ENCODE measurements around the gene KLHL30. TPM values are rescaled to one million over a fixed set of nuclear protein-coding genes. Genes with fewer than 3 reads are reported as not detected.

Gene KLHL30
- total RNA-seq, 2 donors from 2014 or later = not detected

DNA sequence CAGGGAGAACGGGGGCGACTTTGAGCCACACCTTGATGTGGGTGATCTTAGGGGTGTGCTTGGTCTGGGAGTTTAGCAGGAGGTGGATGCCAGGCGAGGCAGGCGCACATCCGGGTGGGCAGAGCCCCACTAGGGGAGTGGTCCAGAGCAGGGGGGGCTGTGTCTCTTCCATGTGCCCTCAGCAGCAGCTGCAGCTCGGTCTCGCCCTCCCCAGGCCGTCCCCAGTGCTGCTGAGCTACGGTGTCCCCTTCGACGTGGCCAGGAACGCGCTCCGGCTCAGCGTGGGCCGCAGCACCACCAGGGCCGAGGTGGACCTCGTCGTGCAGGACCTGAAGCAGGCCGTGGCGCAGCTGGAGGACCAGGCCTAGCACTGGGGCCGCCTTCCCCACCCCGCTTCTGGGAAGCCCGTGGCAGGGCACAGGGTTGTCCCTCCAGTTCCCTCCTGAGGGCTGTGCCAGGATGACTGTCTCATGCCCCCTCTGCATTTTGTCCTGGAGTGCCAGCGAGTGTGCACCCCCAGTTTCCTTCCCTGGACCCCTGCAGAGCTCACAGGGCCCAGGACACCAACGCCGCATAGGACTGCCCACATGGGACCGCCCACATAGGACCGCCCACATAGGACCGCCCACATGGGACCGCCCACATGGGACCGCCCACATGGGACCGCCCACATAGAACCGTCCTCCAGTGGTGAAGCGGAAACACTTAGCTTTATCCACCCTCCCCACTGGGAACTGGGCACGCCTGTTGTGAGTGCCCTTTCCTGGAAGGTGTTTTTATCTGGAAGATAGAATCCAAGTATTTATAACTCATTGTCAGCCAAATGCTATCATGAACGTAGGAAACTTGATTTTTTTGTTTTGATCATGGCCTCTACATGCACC, 40.2 kb upstream of the KLHL30 start:
- Mint-ChIP-seq H3K4me1 (peaks cover 4% of the 10 kb centered on the region), H3K27ac (no peak overlapping the region), H3K9me3 (no peaks in the 10 kb centered on the region), H3K4me3 (no peak overlapping the region), H3K36me3 (ENCODE audit: low read depth) (no peaks in the 10 kb centered on the region), H3K27me3 (ENCODE audit: insufficient read depth) (no peaks in the 10 kb centered on the region)
- TF ChIP-seq, protein P1, sequence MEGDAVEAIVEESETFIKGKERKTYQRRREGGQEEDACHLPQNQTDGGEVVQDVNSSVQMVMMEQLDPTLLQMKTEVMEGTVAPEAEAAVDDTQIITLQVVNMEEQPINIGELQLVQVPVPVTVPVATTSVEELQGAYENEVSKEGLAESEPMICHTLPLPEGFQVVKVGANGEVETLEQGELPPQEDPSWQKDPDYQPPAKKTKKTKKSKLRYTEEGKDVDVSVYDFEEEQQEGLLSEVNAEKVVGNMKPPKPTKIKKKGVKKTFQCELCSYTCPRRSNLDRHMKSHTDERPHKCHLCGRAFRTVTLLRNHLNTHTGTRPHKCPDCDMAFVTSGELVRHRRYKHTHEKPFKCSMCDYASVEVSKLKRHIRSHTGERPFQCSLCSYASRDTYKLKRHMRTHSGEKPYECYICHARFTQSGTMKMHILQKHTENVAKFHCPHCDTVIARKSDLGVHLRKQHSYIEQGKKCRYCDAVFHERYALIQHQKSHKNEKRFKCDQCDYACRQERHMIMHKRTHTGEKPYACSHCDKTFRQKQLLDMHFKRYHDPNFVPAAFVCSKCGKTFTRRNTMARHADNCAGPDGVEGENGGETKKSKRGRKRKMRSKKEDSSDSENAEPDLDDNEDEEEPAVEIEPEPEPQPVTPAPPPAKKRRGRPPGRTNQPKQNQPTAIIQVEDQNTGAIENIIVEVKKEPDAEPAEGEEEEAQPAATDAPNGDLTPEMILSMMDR (conservative IDR thresholded peaks at IDR 0.05) = no peak
- Histone ChIP-seq H3K36me3 (ENCODE audit: control insufficient read depth, insufficient read depth, low read length) (no peaks in the 10 kb centered on the region), H3K9ac (ENCODE audit: extremely low read depth, low read length, poor library complexity, severe bottlenecking) (no peak overlapping the region), H3K27me3 (ENCODE audit: control insufficient read depth, insufficient read depth, low read length, poor library complexity, severe bottlenecking) (no peaks in the 10 kb centered on the region), H3K4me3 (ENCODE audit: low read length) (no peak overlapping the region), H3K4me1 (ENCODE audit: control insufficient read depth, insufficient read depth, low read length) (no peaks in the 10 kb centered on the region), H3K27ac (ENCODE audit: low read depth, low read length) (no peak overlapping the region), H3K9me3 (ENCODE audit: control insufficient read depth, low read length) (no peaks in the 10 kb centered on the region)
- peak; percentile 94 for DNase-seq
- 84 to 93% methylated on average over 24 to 37 of the region's 37 CpGs for WGBS, 2 experiments (ENCODE audit: insufficient coverage in 1 of 2, insufficient read length in 1 of 2)

DNA sequence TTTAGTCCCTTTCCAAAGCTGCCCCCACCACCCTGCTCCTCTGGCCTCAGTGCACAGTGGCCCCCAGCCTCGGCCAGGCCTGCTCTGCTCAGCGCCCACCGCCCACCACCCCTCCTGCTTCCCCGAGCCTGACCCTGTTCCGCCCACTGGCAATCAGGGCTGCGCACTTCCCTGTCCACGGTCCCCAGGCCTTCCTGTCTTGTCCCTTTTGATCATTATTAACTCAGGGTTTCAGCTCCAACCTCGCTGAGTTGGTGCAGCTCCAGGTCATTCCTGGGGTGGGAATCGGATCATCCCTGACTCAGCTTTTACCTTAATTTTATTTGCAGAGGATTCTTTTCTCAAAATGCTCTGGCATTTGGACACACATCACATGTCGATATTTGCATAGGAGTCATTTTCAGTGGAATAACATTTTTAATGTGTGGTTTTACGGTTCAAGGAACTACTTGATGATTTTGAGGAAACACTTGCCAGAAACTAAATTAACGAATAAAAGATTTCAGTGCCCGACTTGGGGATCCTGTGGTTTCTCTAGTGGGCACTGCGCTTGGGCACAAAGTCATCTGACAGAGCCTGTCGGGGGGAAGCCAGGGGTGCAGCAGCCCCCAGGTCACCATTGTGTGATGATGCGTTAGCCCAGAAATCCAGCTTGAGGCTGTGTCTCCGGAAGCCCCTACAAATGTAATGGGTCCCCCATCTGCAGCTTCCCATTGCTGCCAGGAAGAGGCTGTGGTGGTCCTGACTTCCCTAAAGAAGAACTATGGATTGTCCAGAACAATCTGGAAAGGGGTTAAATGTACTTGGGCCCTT, 39.4 kb upstream of the KLHL30 start:
- Histone ChIP-seq H3K9ac (ENCODE audit: extremely low read depth, low read length, poor library complexity, severe bottlenecking) (no peak overlapping the region), H3K27ac (ENCODE audit: low read depth, low read length) (no peak overlapping the region), H3K4me1 (ENCODE audit: control insufficient read depth, insufficient read depth, low read length) (no peaks in the 10 kb centered on the region), H3K4me3 (ENCODE audit: low read length) (no peak overlapping the region), H3K9me3 (ENCODE audit: control insufficient read depth, low read length) (no peaks in the 10 kb centered on the region), H3K27me3 (ENCODE audit: control insufficient read depth, insufficient read depth, low read length, poor library complexity, severe bottlenecking) (no peaks in the 10 kb centered on the region), H3K36me3 (ENCODE audit: control insufficient read depth, insufficient read depth, low read length) (no peaks in the 10 kb centered on the region)
- TF ChIP-seq, protein P1 (conservative IDR thresholded peaks at IDR 0.05) = no peak
- H3K27ac Mint-ChIP-seq = no peak overlapping the region
- WGBS, 2 experiments (ENCODE audit: insufficient coverage in 1 of 2, insufficient read length in 1 of 2) = 90 to 93% methylated on average over 12 to 17 of the region's 17 CpGs
- no peaks in the 10 kb centered on the region for H3K9me3 Mint-ChIP-seq
- peaks cover 4% of the 10 kb centered on the region for H3K4me1 Mint-ChIP-seq
- no peaks in the 10 kb centered on the region for H3K36me3 Mint-ChIP-seq (ENCODE audit: low read depth)
- no peaks in the 10 kb centered on the region for H3K27me3 Mint-ChIP-seq (ENCODE audit: insufficient read depth)
- no peak for DNase-seq
- no peak overlapping the region for H3K4me3 Mint-ChIP-seq

DNA sequence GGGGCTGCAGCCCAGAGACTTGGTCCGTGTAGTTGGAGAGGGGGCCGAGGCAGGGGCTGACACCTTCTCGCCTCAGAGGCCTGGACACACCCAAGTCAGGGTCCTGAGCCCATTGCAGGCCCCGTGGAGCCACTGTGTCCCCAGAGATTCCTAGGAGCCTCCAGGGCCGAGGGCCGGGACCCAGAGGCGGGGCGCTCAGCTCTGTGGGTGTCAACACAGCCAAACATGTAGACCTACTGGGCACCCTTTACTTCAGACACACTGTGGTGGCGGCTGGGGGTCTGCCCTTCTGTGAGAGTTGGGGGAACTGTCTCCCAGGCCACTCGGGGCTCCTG, 38.8 kb upstream of the KLHL30 start:
- Mint-ChIP-seq H3K4me1 (peaks cover 4% of the 10 kb centered on the region), H3K9me3 (no peaks in the 10 kb centered on the region), H3K27me3 (ENCODE audit: insufficient read depth) (no peaks in the 10 kb centered on the region), H3K4me3 (no peak overlapping the region), H3K27ac (no peak overlapping the region), H3K36me3 (ENCODE audit: low read depth) (no peaks in the 10 kb centered on the region)
- Histone ChIP-seq H3K4me3 (ENCODE audit: low read length) (no peak overlapping the region), H3K36me3 (ENCODE audit: control insufficient read depth, insufficient read depth, low read length) (no peaks in the 10 kb centered on the region), H3K9ac (ENCODE audit: extremely low read depth, low read length, poor library complexity, severe bottlenecking) (no peak overlapping the region), H3K27ac (ENCODE audit: low read depth, low read length) (no peak overlapping the region), H3K9me3 (ENCODE audit: control insufficient read depth, low read length) (no peaks in the 10 kb centered on the region), H3K27me3 (ENCODE audit: control insufficient read depth, insufficient read depth, low read length, poor library complexity, severe bottlenecking) (no peaks in the 10 kb centered on the region), H3K4me1 (ENCODE audit: control insufficient read depth, insufficient read depth, low read length) (no peaks in the 10 kb centered on the region)
- DNase-seq = peak; percentile 53
- TF ChIP-seq, protein P1 (conservative IDR thresholded peaks at IDR 0.05) = no peak
- WGBS, 2 experiments (ENCODE audit: insufficient coverage in 1 of 2, insufficient read length in 1 of 2) = 92 to 100% methylated on average over 5 to 10 of the region's 10 CpGs

All from endodermal cell (in vitro differentiated cells).